Measurements from ENCODE around the gene ZG16.
"Not testable (repeated sequence)": the region's sequence is repeated elsewhere in the genome, so short reads cannot be mapped to it uniquely, and the experiment has no call there.

Gene ZG16

GRCh38 chr16:29747947-29748759 is 29.9 kb upstream of the ZG16 start:
- H2AFZ ChIP-seq (ENCODE audit: low read depth, low read length), result no peak overlapping the region
- H3K4me1 ChIP-seq (ENCODE audit: low read length), result peaks cover 15% of the 10 kb centered on the region
- no peak for TF ChIP-seq EZH2phosphoT487 (IDR thresholded peaks at IDR 0.05; ENCODE audit: low read depth)
- TF ChIP-seq, protein P1, sequence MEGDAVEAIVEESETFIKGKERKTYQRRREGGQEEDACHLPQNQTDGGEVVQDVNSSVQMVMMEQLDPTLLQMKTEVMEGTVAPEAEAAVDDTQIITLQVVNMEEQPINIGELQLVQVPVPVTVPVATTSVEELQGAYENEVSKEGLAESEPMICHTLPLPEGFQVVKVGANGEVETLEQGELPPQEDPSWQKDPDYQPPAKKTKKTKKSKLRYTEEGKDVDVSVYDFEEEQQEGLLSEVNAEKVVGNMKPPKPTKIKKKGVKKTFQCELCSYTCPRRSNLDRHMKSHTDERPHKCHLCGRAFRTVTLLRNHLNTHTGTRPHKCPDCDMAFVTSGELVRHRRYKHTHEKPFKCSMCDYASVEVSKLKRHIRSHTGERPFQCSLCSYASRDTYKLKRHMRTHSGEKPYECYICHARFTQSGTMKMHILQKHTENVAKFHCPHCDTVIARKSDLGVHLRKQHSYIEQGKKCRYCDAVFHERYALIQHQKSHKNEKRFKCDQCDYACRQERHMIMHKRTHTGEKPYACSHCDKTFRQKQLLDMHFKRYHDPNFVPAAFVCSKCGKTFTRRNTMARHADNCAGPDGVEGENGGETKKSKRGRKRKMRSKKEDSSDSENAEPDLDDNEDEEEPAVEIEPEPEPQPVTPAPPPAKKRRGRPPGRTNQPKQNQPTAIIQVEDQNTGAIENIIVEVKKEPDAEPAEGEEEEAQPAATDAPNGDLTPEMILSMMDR (IDR thresholded peaks at IDR 0.05; ENCODE audit: low read depth, low read length), result no peak
- no peak overlapping the region for H3K4me3 ChIP-seq (ENCODE audit: low read length)
- no peaks in the 10 kb centered on the region for H3K9me3 ChIP-seq (ENCODE audit: insufficient read depth, low read length)
- no peaks in the 10 kb centered on the region for H4K20me1 ChIP-seq (ENCODE audit: insufficient read depth, low read length)
- no peaks in the 10 kb centered on the region for H3K27me3 ChIP-seq (ENCODE audit: low read depth, low read length)
- H3K9ac ChIP-seq (ENCODE audit: low read length), result no peak overlapping the region
- H3K27ac ChIP-seq (ENCODE audit: low read length), result no peak overlapping the region
- no peak overlapping the region for H3K4me2 ChIP-seq (ENCODE audit: low read length)
- no peaks in the 10 kb centered on the region for H3K36me3 ChIP-seq (replicated peaks; ENCODE audit: low read depth, low read length)
- H3K79me2 ChIP-seq (ENCODE audit: low read length), result no peaks in the 10 kb centered on the region

- not testable (repeated sequence) for H3K79me2 ChIP-seq (ENCODE audit: low read length); H3K27ac ChIP-seq (ENCODE audit: low read length); H3K4me2 ChIP-seq (ENCODE audit: low read length); H4K20me1 ChIP-seq (ENCODE audit: insufficient read depth, low read length); H3K27me3 ChIP-seq (ENCODE audit: low read depth, low read length); H3K9me3 ChIP-seq (ENCODE audit: insufficient read depth, low read length); H2AFZ ChIP-seq (ENCODE audit: low read depth, low read length); H3K36me3 ChIP-seq (replicated peaks; ENCODE audit: low read depth, low read length); H3K9ac ChIP-seq (ENCODE audit: low read length); H3K4me3 ChIP-seq (ENCODE audit: low read length)
- peaks cover 15% of the 10 kb centered on the region for H3K4me1 ChIP-seq (ENCODE audit: low read length)
Measured at GRCh38 chr16:29748760-29749149, 29.3 kb upstream of the ZG16 start.

GRCh38 chr16:29753516-29753915 is 24.5 kb upstream of the ZG16 start:
- H2AFZ ChIP-seq (ENCODE audit: low read depth, low read length), result no peak overlapping the region
- TF ChIP-seq EZH2phosphoT487 (IDR thresholded peaks at IDR 0.05; ENCODE audit: low read depth), result no peak
- TF ChIP-seq, protein P1 (IDR thresholded peaks at IDR 0.05; ENCODE audit: low read depth, low read length), result no peak
- no peak overlapping the region for H3K27ac ChIP-seq (ENCODE audit: low read length)
- H3K4me3 ChIP-seq (ENCODE audit: low read length), result no peak overlapping the region
- H3K4me1 ChIP-seq (ENCODE audit: low read length), result peaks cover 9% of the 10 kb centered on the region
- H3K4me2 ChIP-seq (ENCODE audit: low read length), result no peak overlapping the region
- no peaks in the 10 kb centered on the region for H3K36me3 ChIP-seq (replicated peaks; ENCODE audit: low read depth, low read length)
- no peaks in the 10 kb centered on the region for H3K27me3 ChIP-seq (ENCODE audit: low read depth, low read length)
- H4K20me1 ChIP-seq (ENCODE audit: insufficient read depth, low read length), result no peaks in the 10 kb centered on the region
- H3K79me2 ChIP-seq (ENCODE audit: low read length), result no peaks in the 10 kb centered on the region
- no peaks in the 10 kb centered on the region for H3K9me3 ChIP-seq (ENCODE audit: insufficient read depth, low read length)
- H3K9ac ChIP-seq (ENCODE audit: low read length), result no peak overlapping the region

- H3K4me2 ChIP-seq (ENCODE audit: low read length), result no peak overlapping the region
- H3K36me3 ChIP-seq (replicated peaks; ENCODE audit: low read depth, low read length), result no peaks in the 10 kb centered on the region
- H2AFZ ChIP-seq (ENCODE audit: low read depth, low read length), result no peak overlapping the region
- H3K27ac ChIP-seq (ENCODE audit: low read length), result no peak overlapping the region
- H3K79me2 ChIP-seq (ENCODE audit: low read length), result no peaks in the 10 kb centered on the region
- peaks cover 9% of the 10 kb centered on the region for H3K4me1 ChIP-seq (ENCODE audit: low read length)
- no peaks in the 10 kb centered on the region for H4K20me1 ChIP-seq (ENCODE audit: insufficient read depth, low read length)
- TF ChIP-seq EZH2phosphoT487 (IDR thresholded peaks at IDR 0.05; ENCODE audit: low read depth), result no peak
- TF ChIP-seq, protein P1 (IDR thresholded peaks at IDR 0.05; ENCODE audit: low read depth, low read length), result no peak
- no peak overlapping the region for H3K4me3 ChIP-seq (ENCODE audit: low read length)
- no peaks in the 10 kb centered on the region for H3K27me3 ChIP-seq (ENCODE audit: low read depth, low read length)
- no peaks in the 10 kb centered on the region for H3K9me3 ChIP-seq (ENCODE audit: insufficient read depth, low read length)
- H3K9ac ChIP-seq (ENCODE audit: low read length), result no peak overlapping the region
Measured at GRCh38 chr16:29756654-29757053, 21.4 kb upstream of the ZG16 start.

DNA sequence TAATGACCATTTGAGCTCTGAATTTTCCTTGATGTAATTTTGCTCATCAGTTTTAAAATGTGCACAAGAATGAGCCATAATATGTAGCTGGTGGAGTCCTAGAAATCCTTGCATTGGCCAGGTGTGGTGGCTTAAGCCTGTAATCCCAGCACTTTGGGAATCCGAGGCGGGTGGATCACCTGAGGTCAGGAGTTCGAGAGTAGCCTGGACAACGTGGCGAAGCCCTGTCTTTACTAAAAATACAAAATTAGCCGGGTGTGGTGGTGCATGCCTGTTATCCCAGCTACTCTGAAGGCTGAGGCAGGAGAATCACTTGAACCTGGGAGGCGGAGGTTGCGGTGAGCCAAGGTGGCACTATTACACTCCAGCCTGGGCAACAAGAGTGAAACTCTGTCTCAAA is 21.0 kb upstream of the ZG16 start:
- H3K36me3 ChIP-seq (replicated peaks; ENCODE audit: low read depth, low read length); H3K9me3 ChIP-seq (ENCODE audit: insufficient read depth, low read length); H3K4me3 ChIP-seq (ENCODE audit: low read length); H3K27me3 ChIP-seq (ENCODE audit: low read depth, low read length); H2AFZ ChIP-seq (ENCODE audit: low read depth, low read length); H3K4me2 ChIP-seq (ENCODE audit: low read length); H3K79me2 ChIP-seq (ENCODE audit: low read length); H3K4me1 ChIP-seq (ENCODE audit: low read length); H3K27ac ChIP-seq (ENCODE audit: low read length); H3K9ac ChIP-seq (ENCODE audit: low read length); H4K20me1 ChIP-seq (ENCODE audit: insufficient read depth, low read length): not testable (repeated sequence)
